Immature natural killer cell (primary cell): ENCODE data around the gene GHRH. TPM values are rescaled to one million over a fixed set of nuclear protein-coding genes. Genes with fewer than 3 reads are reported as not detected.

Experiments used
- DNase-seq, 3 donors: peaks; one replicate each; pipeline ENCODE4 v3.0.0; 2022; ENCODE audit warnings: mixed read lengths in 1 of 3
- H3K27ac Mint-ChIP-seq, 6 donors: one replicate each; pipeline ENCODE4 v1.8.0; 2020; ENCODE audit warnings: mixed read lengths in 6 of 6, mild to moderate bottlenecking in 5 of 6, inconsistent platforms in 4 of 6, moderate library complexity in 3 of 6
- H3K27me3 Mint-ChIP-seq, 3 donors: one replicate each; pipeline ENCODE4 v1.8.0; 2020 to 2021; ENCODE audit warnings: low read depth in 3 of 3, mild to moderate bottlenecking in 3 of 3, mixed read lengths in 3 of 3, moderate library complexity in 3 of 3, inconsistent platforms in 1 of 3
- H3K36me3 Mint-ChIP-seq, 3 donors: one replicate each; pipeline ENCODE4 v1.8.0; 2020; ENCODE audit warnings: mixed read lengths in 3 of 3, inconsistent platforms in 2 of 3, mild to moderate bottlenecking in 2 of 3
- H3K4me1 Mint-ChIP-seq, 2 donors: one replicate each; pipeline ENCODE4 v1.8.0; 2020; ENCODE audit warnings: inconsistent platforms in 2 of 2, mild to moderate bottlenecking in 2 of 2, mixed read lengths in 2 of 2, moderate library complexity in 1 of 2
- H3K4me3 Mint-ChIP-seq, 5 donors: one replicate each; pipeline ENCODE4 v1.8.0; 2020; ENCODE audit warnings: mild to moderate bottlenecking in 5 of 5, mixed read lengths in 5 of 5, inconsistent platforms in 3 of 5, moderate library complexity in 3 of 5
- H3K9me3 Mint-ChIP-seq, 6 donors: one replicate each; pipeline ENCODE4 v1.8.0; 2020; ENCODE audit warnings: mild to moderate bottlenecking in 6 of 6, mixed read lengths in 6 of 6, inconsistent platforms in 4 of 6, moderate library complexity in 3 of 6
- polyA plus RNA-seq, 3 donors: library from polyadenylated mRNA; unstranded; fragments of 300-500 nt; fragmentation: Illumina TruSeq; gene quantifications; one replicate each; pipeline ENCODE4 v1.2.3, GENCODE V29; 2021

Gene GHRH
- polyA plus RNA-seq, 3 donors from 2014 or later: not detected

DNA sequence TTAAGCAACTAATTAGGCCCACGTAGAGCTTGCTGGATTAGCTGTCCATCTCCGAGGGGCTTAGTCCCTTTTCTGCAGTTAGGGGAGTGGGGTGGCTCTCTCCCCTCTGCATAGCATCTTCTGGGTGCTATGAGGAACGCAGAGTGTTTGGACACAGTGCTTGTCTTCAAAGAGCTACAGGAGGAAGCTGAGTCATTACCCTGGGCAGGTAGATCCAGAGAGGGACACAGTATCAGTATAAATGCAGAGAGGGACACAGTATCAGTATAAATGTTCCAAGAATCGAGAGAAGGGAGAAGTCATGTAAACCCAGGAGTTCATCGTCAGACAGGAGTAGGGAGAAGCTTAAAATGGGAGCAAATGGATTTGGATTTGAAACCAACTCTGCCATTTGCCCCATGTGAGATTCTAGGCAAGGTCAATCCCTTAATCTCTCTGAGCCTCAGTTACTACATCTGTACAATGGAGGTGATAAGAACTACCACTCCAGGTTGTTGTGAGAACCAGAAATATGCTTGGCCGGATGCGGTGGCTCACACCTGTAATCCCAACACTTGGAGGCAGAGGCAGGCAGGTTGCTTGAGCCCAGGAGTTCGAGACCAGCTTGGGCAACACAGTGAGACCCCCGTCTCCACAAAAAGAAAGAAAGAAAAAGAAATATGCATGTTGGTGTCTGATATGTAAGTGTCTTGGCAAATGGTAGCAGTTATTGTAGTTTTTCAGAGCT lies 5.5 kb upstream of the GHRH start:
- Mint-ChIP-seq H3K4me3 (no peak overlapping the region), H3K27ac (no peak overlapping the region), H3K9me3 (no peaks in the 10 kb centered on the region)

DNA sequence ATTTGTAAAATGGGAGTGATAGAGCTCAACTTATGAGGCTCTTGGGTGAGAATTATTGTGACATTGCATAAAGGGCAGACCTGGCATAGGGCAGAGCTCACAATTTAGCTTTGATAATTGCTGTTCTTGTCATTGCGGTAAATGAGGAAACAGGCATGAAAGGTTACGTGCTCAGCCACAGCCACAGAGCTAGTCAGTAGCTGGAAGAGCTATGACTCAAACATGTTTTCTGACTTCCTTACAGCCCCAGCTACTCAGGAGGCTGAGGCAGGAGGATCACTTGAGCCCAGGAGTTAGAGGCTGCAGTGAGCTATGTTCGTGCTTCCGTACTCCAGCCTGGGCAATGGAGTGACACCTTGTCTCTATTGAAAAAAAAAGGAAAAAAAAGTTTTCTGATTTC lies 3.5 kb upstream of the GHRH start:
- peaks cover 1 to 10% (median 6%) of the 10 kb centered on the region in 3 donors for H3K27me3 Mint-ChIP-seq
- H3K36me3 Mint-ChIP-seq: no peaks in the 10 kb centered on the region

More for the DNA sequence above, 5.5 kb upstream of the GHRH start:
- H3K4me1 Mint-ChIP-seq: peaks cover 0 to 2% of the 10 kb centered on the region in 2 donors
- DNase-seq: no peak
- H3K36me3 Mint-ChIP-seq: no peaks in the 10 kb centered on the region
- peaks cover 4 to 6% (median 5%) of the 10 kb centered on the region in 3 donors for H3K27me3 Mint-ChIP-seq

DNA sequence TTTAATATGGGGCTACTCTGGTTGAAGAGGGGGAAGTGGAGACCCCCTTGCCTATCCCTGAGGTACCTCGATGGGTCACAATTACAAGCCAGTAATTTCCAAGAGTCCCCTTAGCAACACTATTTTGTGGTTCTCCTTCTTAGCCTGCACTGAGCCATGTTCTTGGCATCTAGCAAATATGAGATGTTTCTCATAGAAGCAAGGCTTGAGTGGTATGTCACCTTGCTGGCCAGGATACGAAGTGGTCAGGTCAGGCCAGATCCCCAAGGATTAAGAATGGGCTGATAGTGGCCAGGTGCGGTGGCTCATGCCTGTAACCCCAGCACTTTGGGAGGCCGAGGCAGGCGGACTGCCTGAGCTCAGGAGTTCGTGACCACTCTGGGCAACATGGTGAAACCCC lies 2.1 kb upstream of the GHRH start:
- Mint-ChIP-seq H3K27ac (no peak overlapping the region), H3K4me3 (no peak overlapping the region), H3K27me3 (peaks cover 0 to 12% (median 9%) of the 10 kb centered on the region in 3 donors), H3K36me3 (no peaks in the 10 kb centered on the region), H3K4me1 (no peaks in the 10 kb centered on the region), H3K9me3 (no peaks in the 10 kb centered on the region)
- DNase-seq: no peak

More for the DNA sequence above, 3.5 kb upstream of the GHRH start:
- Mint-ChIP-seq H3K27ac (no peak overlapping the region), H3K9me3 (no peaks in the 10 kb centered on the region), H3K4me3 (no peak overlapping the region), H3K4me1 (peaks cover 0 to 2% of the 10 kb centered on the region in 2 donors)
- no peak for DNase-seq

DNA sequence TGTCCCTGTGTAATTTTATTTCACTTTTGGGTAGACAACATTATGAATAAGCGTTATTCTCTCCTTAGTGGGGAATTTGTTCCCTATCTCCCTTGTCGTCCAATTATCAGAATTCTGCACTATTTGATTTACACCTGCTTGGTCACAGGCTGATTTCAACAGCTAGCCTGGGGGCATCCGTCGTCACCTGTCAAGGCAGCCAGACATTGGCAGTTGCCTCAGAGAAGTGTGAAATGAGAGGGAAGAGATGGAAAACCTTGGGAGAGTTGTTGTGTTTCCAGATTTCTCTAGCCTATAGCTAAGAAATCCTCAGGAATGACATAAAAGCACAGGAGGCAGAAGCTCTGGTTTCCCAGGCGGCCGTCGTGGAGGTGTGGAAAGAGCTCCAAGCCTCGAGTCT lies 891 bp upstream of the GHRH start:
- no peak overlapping the region for H3K4me3 Mint-ChIP-seq
- no peak overlapping the region for H3K27ac Mint-ChIP-seq
- no peak for DNase-seq
- no peaks in the 10 kb centered on the region for H3K36me3 Mint-ChIP-seq
- H3K27me3 Mint-ChIP-seq: peaks cover 1 to 12% (median 9%) of the 10 kb centered on the region in 3 donors
- no peaks in the 10 kb centered on the region for H3K9me3 Mint-ChIP-seq
- H3K4me1 Mint-ChIP-seq: no peaks in the 10 kb centered on the region

DNA sequence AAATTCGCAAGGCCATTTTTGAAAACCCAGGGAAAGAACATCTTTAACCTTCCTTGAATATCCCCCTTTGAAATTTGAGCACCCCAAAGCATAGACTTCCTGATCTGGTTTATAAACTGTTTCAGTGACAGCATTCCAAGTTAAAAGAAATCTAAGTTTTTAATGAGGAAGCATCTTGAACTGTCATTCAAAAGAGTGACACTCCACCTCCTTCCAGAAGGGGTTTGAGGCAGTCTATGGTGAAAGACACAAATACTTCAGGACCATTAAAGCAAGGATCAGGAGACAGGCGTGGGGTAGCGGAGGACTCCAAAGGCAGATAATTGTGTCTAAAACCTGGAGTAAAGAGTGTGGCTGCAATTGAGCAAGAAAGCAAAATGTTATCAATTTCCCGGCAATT lies 691 bp downstream of the GHRH start:
- no peak overlapping the region for H3K4me3 Mint-ChIP-seq
- no peak for DNase-seq
- H3K9me3 Mint-ChIP-seq: no peaks in the 10 kb centered on the region
- H3K27ac Mint-ChIP-seq: no peak overlapping the region
- H3K36me3 Mint-ChIP-seq: no peaks in the 10 kb centered on the region
- H3K4me1 Mint-ChIP-seq: no peaks in the 10 kb centered on the region
- H3K27me3 Mint-ChIP-seq: peaks cover 1 to 12% (median 7%) of the 10 kb centered on the region in 3 donors

DNA sequence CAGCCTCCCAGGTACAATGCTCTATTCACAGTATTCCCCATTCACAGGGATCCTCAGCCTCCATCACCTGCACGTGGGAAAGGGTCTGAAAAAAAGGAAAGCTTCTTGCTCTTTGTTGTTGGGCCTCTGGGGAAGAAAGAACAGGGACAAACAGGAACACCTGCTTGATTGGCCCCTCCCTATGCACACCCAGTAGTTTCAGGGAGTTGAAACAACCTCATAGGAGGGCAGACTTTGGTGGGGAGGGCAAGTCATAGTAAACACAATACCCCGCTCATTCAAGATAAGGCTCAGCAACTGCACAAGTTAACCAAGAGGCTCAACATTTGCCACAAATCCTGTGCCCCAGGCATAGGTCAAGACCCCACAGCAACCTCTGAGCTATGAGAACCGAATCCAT lies 1.7 kb downstream of the GHRH start:
- Mint-ChIP-seq H3K4me1 (no peaks in the 10 kb centered on the region), H3K27me3 (peaks cover 1 to 12% (median 7%) of the 10 kb centered on the region in 3 donors), H3K36me3 (no peaks in the 10 kb centered on the region), H3K27ac (no peak overlapping the region), H3K4me3 (no peak overlapping the region), H3K9me3 (no peaks in the 10 kb centered on the region)
- no peak for DNase-seq

DNA sequence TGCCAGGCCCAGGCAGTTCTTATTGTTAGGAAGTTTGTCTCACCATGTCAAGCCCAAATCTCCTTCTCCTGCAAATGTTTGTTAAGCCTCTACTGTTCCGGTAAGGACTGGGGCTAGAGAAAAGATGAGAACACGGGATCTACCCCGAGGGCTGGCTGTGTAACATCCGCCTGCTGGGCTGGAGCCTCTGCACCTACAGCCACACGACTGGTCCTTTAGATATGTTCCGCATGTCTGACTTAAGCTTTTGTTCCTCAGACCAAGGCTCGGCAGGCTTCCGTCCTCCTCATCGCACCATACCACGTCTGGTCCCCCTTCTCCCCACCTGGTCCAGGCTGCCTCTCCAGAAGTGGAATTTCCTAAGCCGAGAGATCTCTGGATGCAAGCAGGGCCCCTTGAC lies 2.6 kb downstream of the GHRH start:
- H3K27ac Mint-ChIP-seq: no peak overlapping the region
- no peaks in the 10 kb centered on the region for H3K4me1 Mint-ChIP-seq
- DNase-seq: no peak
- H3K4me3 Mint-ChIP-seq: no peak overlapping the region
- no peaks in the 10 kb centered on the region for H3K9me3 Mint-ChIP-seq
- H3K36me3 Mint-ChIP-seq: no peaks in the 10 kb centered on the region
- H3K27me3 Mint-ChIP-seq: peaks cover 1 to 12% (median 7%) of the 10 kb centered on the region in 3 donors

DNA sequence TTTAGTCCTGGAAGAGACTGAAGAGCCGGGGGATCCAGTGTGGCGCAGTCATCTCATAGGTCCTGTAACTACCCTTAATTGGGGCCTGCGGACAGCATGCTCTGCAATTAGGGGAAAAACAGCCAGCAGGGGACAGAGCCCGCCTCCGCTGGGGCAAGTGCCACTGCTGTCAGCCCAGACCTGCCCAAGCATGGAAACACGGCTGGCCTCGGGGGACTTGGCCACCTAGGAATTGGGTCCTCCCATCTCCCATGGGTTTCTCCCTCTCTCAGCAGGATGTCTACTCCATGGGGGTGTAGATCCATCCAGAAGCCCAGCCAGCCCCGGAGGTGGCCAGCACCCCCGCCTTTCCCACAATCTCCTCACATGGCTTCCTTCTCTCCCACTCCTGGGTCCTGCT lies 3.6 kb downstream of the GHRH start:
- H3K27me3 Mint-ChIP-seq: peaks cover 1 to 12% (median 7%) of the 10 kb centered on the region in 3 donors
- no peak for DNase-seq
- H3K4me1 Mint-ChIP-seq: no peaks in the 10 kb centered on the region
- no peaks in the 10 kb centered on the region for H3K9me3 Mint-ChIP-seq
- H3K36me3 Mint-ChIP-seq: no peaks in the 10 kb centered on the region
- no peak overlapping the region for H3K27ac Mint-ChIP-seq
- no peak overlapping the region for H3K4me3 Mint-ChIP-seq

DNA sequence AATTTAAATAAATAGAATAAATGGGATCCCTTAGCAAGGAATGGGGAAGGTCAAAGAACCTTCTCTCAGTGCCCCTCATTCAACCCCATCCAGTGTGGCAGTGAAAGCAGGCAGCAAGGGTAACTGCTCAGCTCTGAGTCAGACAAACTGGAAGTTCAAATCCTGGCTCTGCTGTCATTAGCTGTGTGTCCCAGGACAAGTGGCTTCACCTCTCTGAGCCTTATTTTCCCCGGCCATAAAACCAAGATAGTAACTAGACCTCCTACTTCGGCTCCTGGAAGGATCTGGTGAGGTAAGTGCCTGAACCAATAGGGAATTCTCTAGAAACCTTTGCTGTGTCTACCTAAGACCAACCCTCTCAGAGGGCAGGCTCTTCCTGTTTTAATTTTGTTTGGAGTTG lies 4.1 kb downstream of the GHRH start:
- no peak for DNase-seq
- Mint-ChIP-seq H3K36me3 (no peaks in the 10 kb centered on the region), H3K4me1 (no peaks in the 10 kb centered on the region), H3K27me3 (peaks cover 1 to 11% (median 7%) of the 10 kb centered on the region in 3 donors), H3K27ac (no peak overlapping the region), H3K4me3 (no peak overlapping the region), H3K9me3 (no peaks in the 10 kb centered on the region)

DNA sequence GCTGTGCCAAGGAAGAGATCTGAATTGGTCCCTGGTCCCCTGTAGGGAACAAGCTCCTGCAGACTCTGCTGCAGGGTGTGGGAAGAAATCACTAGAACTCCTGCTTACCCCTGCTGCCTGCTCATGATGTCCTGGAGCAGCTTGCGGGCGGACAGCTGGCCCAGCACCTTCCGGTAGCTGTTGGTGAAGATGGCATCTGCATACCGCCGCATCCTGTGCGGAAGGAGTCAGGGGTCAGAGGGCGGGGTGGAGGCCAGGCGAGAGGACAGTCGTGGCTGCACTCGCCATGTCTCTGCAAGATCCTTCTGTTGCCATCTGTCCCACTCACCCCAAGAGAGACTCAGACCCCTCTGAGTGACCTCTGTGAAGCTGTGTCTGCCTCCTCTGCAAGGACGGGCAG lies 5.3 kb downstream of the GHRH start:
- H3K36me3 Mint-ChIP-seq: no peaks in the 10 kb centered on the region

DNA sequence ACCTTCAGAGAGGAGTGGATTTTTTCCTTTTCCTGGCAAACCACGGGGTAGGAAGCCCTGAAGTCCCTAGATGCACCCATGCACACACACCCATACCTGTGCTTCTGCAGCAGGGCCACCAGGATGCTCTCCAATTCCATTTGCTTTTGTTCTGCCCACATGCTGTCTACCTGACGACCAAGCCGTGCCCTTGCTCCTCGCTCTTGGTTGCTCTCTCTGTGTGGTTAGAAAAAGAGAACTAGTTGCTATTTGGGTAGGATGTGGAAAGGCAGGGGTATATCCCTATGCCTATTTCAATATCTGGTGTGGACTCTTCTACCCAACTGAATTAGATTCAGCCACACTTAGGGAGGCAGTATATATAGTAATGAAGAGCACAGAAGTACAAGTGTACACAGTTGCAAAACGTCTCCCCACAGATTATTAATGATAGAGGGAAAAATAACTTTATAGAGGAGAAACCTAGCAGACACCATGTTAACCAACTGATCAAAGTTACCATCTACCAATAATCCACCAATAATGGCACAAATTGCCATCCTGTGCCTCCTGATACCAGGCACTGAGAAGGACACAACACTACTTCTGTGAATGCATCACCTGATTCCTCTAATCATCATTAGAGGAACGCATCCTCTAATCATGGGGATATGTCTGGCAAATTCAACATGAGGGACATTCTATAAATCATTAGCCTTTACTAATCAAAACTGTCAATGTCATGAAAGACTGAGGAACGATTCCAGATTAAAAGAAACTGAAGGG lies 7.3 kb downstream of the GHRH start:
- no peak for DNase-seq
- Mint-ChIP-seq H3K27me3 (peaks cover 0 to 2% (median 1%) of the 10 kb centered on the region in 3 donors), H3K4me3 (no peak overlapping the region), H3K9me3 (no peaks in the 10 kb centered on the region), H3K4me1 (no peaks in the 10 kb centered on the region), H3K27ac (no peak overlapping the region), H3K36me3 (peaks cover 0 to 4% (median 0%) of the 10 kb centered on the region in 3 donors)

More for the DNA sequence above, 5.3 kb downstream of the GHRH start:
- H3K4me1 Mint-ChIP-seq: no peaks in the 10 kb centered on the region
- DNase-seq: no peak
- no peak overlapping the region for H3K27ac Mint-ChIP-seq
- H3K4me3 Mint-ChIP-seq: no peak overlapping the region
- no peaks in the 10 kb centered on the region for H3K9me3 Mint-ChIP-seq
- peaks cover 1 to 8% (median 2%) of the 10 kb centered on the region in 3 donors for H3K27me3 Mint-ChIP-seq

DNA sequence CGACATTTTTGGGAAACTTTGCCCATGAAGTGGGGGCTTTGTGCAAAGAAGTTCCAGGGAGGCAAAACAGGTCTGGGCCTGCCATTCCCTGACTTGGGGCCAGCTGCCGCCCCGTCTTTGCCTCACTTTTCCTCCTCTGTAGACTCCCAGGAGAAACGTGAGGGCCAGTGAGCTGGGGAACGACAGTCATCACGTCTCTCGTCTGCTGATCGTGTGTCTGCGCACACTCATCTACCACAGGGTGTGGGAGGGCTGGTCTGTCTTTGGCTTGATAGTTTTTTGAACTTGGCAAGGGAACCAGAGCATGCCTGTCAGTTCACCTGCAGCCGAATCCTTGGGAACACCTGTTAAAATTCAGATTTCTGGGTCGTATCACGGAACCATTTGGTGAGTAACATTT lies 8.5 kb downstream of the GHRH start:
- DNase-seq: no peak
- peaks cover 0 to under 1% (median 0%) of the 10 kb centered on the region in 3 donors for H3K27me3 Mint-ChIP-seq
- no peaks in the 10 kb centered on the region for H3K9me3 Mint-ChIP-seq

DNA sequence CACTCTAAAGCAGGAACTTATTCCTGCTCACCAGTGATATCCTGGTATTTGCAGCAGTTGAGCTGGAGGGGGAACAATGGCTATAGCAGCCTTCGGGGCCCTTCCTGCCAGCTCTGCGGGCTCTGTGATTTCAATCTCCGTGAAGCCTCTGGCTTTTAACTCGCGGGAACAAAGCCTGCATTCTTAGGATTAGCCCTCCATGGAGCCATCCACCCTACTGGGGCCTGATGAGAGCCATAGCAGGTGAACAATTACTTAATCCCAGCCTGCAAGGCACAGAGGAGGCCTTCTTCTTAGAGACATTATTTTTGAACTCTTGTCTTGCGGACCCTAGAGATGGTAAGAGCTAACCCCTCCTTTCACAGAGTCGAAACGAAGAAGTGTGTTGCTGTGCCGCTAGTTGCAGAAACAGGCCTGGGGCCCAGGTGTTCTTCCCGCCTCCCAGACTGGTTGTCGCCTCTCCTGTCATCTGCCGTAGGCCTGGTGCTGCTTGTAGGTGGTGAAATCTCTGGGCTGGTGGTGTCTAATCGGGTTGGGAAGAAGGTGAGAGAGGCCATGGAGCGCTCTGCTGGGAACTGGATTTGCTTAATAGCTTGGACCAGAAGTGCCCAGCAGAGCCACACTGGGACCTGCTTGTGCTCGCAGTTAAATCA lies 9.7 kb downstream of the GHRH start:
- Mint-ChIP-seq H3K27ac (no peak overlapping the region), H3K4me3 (no peak overlapping the region), H3K27me3 (no peaks in the 10 kb centered on the region), H3K4me1 (no peaks in the 10 kb centered on the region), H3K9me3 (no peaks in the 10 kb centered on the region), H3K36me3 (peaks cover 0 to 4% (median 2%) of the 10 kb centered on the region in 3 donors)
- no peak for DNase-seq

More for the DNA sequence above, 8.5 kb downstream of the GHRH start:
- no peak overlapping the region for H3K27ac Mint-ChIP-seq
- H3K4me3 Mint-ChIP-seq: no peak overlapping the region
- H3K36me3 Mint-ChIP-seq: peaks cover 0 to 4% (median 2%) of the 10 kb centered on the region in 3 donors
- no peaks in the 10 kb centered on the region for H3K4me1 Mint-ChIP-seq

DNA sequence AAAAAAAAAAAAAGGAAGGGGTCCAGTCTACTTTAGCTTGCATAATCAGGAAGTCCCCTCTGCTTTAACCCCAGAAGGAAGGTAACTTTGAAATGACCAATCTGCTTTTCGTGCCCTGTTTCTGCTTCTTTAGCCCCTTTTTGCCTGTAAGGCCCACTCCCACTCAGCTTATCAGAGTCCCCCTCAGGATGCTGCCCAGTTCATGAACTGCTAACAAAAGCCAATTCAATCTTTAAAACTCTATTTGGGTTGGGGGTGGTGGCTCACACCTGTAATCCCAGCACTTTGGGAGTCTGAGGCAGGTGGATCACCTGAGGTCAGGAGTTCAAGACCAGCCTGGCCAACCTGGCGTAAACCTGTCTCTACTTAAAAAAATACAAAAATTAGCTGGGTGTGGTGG lies 12.3 kb downstream of the GHRH start:
- H3K9me3 Mint-ChIP-seq: no peaks in the 10 kb centered on the region

More for the DNA sequence above, 12.3 kb downstream of the GHRH start:
- H3K27ac Mint-ChIP-seq: no peak overlapping the region
- no peaks in the 10 kb centered on the region for H3K4me1 Mint-ChIP-seq
- H3K36me3 Mint-ChIP-seq: peaks cover 2 to 5% (median 4%) of the 10 kb centered on the region in 3 donors
- DNase-seq: no peak
- peaks cover 0 to 2% (median 0%) of the 10 kb centered on the region in 3 donors for H3K27me3 Mint-ChIP-seq
- no peak overlapping the region for H3K4me3 Mint-ChIP-seq
